ENCODE results near the gene JPH2.

Gene JPH2

DNA sequence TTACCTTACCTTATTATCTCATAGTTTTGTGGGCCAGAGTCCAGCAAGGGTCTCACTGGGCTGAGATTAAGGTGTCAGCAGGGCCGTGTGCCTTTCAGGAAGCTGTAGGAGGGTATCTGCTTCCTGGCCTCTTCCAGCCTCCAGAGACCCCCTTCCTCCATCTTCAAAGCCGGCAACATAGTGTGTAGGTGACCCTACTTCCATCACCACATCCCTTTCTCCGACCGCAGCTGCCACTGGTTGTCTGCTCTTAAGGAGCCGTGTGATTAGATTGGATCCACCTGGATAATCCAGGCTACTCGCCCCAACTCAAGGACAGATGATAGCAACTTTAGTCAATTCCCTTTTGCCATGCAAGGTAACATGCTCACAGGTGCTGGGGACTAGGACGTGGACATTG is 91.2 kb downstream of the JPH2 start:
- no peak for DNase-seq

DNA sequence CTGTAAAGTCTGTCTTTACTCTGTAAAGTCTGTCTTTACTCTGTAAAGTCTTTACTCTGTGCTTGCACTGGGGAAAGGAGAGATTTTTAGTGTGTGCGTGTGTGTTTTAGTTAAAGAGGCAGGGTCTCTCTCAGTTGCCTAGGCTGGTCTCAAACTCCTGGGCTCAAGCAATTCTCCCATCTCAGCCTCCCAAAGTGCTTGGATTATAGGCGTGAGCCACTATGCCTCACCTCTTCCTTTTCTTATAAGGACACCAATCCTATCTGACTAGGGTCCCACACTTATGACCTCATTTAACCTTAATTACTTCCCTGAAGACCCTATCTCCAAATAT is 93.8 kb downstream of the JPH2 start:
- no peak for DNase-seq

DNA sequence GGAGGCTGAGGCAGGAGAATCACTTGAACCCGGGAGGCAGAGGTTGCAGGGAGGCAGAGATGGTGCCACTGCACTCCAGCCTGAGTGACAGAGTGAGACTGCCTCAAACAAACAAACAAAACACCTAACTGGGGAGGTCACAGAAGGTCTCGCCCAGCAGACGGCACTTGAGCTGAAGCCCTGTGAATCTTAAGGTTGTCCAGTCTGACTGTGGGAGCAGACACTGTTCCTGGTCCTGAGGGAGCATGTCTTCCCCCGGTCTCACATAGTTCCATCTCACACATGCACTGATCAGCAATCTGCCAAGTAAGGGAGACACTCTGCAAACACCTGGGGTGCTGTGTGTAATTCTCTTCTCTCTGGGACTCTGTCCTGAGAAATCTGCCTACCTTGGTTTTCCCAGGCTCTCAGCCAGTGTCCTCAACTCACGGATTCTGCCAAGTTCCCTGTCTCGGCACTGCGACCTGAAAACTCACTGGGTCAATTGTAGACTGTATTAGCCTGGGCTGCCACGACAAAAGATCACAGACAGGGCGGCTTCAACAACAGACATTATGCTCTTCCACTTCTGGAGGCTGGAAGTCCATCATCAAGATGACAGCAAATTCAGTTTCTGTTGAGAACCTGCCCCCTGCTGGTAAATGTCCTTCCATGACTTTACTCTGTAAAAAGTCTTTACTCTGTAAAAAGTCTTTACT is 94.3 kb downstream of the JPH2 start:
- no peak for DNase-seq

DNA sequence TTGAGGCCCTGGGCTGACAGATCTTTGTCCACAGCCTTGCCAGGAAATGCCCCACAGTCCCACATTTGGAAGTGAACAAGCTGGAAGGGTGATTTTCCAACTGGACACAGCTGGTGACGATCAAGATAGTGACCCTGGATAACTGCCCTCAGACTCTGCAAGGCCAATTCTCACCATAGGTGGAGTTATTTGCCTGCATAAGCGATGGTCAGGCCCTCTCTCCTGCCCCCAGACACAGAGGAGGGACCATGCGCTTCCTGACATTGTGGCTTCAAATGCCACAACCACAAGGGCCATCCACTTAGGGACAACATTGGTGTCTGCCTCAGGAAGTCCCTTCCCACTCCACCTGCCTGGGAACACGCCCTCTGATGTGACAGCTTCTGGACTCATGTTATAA is 96.0 kb downstream of the JPH2 start:
- no peak for DNase-seq

DNA sequence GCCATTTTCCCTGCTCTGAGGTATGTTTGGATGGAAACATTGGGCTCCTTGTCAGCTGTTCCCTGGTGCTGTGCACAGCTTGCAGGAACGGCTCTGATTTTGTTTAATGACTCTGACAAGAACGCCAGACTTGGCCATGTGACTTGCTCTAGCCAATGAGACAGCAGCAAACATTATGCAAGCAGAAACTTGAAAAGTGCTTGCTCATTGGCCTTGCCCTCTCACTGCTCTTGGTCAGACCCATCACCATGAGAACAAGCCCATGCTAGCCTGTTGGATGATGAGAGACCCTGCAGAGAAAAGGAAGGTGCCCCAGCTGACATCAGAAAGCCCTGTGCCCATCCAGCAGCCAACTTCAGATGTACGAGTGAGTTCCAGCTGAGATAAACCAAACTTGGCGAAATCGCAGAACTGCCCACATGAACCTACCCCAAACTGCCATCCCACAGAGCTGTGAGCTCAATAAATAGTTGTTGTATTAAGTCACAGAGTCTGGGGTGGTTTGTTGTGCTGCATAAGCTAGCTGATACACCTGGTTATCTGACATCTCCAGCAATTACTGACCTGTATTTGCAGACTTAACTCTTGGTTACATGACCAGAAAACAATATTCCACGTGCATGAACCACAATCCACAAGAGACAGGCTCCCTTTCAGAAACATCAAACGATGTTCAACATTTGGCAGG is 96.9 kb downstream of the JPH2 start:
- DNase-seq: no peak

DNA sequence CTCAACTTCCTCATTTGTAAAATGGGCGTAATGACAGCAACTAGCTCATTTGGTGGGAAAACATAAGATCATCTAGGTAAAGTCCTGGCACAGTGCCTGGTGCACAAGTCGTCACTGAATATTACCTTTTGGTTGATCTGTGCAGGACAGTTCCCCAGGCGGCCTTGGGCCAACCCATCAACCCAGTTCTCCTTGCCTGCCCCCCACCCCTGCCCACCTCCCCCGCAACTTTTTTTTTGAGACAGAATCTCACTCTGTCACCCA is 99.2 kb downstream of the JPH2 start:
- no peak for DNase-seq

DNA sequence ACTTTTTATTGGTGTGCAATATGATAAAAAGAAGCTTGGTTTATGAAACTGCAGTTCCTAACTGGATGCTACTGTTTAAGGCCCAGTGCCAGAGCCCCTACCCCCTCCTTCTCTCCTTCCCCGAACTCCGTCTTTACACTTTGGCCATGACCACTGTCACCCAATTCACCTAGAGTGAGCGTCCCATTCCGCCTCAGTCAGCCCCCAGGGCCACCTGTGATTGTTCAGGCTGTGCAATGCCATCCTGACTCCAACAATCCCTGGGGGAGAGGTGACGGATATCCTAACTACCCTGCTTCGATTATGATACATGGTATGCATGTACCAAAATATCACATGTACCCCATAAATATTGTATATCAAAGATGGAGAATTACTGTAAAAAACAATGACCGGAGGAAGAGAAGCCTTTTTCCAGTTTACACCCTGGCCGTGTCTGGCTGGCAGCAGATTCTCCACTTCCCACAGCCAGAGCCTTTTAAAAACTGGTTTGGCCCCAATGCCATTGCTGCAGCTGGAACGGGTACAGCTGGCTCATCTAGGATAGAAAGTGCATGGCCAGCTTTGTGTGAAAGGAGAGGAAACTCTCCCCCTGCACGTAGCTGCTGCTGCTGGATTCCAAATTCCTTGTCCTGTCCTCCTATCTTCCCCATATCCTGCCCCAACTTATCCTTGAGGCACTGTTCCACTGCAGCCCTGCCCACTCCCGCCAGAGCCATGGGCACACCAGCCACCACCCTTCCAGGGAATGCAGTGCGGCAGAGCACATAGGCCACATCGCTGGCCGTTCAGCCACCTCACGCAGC is 99.7 kb downstream of the JPH2 start:
- no peak for DNase-seq

DNA sequence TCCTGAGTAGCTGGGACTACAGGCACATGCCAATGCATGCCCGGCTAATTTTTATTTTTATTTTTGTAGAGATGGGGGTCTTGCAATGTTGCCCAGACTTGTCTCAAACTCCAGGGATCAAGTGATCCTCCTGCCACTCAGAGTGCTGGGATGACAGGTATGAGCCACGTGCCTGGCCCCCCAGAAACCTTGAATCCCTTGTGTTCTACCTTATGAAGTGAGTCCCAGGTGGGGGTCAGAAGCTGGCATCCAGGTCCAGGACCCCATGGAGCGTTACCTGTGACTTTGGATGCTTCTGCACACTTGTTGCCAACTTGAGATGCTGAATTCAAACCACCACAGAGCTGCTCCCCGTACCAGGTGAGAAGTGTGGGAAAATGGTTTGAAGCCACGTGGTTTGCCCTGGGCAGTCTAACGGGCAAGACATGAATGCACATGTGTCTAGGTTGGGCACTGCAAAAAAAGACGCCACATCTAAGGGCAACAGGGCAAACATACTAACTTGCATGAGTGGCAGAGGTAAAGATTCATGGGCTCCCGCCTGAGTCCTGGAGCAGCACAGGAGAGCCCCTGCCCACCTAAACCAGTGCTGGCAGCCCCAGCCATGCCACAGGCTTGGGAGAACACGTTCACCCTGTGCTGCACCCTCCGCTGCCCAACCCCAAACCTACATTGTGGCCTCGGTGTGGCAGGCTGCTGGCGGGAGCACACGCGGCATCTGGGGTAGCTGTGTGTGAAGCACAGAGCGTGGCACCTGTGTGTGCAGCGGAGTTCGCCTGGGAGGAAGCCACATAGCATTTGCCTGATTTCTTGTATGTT is 101.2 kb downstream of the JPH2 start:
- DNase-seq: no peak

DNA sequence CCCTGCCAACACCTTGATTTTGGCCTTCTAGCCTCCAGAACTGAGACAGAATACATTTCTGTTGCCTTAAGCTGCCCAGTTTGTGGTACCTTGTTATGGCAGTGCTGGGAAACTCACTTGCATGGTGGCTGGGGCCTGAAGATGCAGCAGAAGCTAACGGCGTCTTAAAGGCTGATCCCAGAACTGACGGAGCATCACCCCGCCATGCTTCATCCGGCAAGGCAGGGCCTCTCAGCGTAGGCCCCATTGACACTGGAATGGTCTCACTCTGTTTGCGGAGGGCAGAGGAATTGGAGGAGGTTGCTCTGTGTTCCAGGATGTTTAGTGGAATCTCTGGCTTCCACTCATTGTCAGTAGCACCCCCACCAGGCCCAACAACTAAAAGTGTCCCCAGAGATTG is 102.1 kb downstream of the JPH2 start:
- no peak for DNase-seq

DNA sequence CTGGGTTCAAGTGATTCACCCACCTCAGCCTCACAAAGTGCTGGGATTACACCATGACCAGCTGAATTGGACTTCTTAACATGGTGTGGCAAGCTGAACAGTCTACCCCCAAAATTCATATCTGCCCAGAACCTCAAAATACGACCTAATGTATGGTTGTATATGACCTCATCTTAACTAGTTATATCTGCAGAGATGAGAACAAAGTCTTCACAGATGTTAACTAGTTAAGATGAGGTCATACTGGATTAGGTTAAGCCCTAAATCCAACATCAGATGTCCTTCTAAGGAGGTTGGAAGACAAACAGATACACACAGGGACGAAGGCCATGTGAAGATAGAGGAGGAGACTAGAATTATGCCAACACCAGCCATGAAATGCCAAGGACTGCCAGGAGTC is 102.5 kb downstream of the JPH2 start:
- no peak for DNase-seq

DNA sequence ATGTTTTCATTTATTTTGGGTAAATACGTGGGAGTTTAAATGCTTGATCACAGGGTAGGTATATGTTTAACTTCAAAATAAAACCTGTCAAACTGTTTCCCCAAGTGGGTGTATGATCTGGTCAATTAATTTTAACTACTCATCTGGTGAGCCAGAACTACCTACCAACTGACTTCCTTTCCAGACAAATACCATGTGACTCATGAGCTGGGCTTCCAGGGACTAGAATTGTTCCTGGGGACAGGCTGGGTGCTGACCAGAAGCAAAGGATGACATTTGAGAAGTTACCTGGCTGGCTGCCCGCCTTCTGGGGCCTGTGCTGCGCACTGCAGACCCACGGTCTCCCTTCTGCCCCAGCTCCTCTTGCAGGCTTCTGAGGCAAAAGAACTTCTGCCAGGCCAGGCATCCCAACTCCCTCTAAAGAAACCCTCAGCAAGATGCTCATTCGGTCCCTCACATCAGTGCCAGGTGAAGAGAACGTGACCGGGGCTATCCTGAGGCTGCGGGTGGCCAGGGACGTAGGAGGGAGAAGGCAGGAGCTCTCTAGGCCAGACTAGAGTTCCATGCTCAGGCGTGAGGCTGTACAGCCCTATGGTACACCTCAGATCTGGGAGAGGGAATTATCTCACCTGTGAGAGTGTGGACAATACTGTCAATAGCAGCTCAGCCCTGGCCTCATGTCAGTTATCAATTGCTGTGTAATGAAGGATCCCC is 103.6 kb downstream of the JPH2 start:
- no peak for DNase-seq

DNA sequence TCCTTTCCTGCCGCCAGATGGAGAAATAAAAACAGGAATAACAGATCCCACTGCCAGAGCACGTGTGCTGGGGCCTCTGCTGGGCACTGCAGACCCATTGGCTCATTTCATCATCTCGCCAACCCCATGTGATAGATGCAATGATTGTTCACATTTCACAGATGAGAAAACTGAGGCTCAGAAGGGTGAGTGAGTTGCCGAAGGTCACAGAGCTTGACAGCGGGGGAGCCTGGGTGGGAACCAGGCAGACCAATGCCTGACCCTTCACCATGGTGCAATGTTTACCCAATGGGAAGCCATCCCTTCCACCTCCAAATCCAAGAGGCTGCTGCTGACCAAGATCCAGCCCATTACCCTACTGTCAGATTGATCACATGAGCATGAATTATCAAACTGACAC is 105.1 kb downstream of the JPH2 start:
- no peak for DNase-seq

DNA sequence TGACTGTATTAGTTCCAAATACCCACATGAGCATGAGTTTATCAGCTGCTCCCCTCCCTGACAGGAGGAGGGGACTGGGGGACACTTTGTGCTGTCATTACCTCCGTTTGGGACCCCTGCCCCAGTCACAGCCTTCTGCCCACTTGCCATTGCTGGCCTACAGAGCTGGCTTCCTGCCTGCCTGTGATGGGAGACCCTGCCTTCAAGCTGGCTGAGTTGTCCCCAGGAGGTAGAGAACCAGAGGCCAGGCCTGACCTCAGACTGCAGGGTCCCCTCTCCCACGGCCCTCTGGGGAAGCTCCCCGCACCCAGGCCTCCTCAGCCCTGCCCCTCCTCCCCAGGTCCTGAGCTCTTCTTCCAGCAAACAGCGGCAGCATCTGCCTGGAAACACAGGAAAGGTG is 105.5 kb downstream of the JPH2 start:
- DNase-seq: no peak

DNA sequence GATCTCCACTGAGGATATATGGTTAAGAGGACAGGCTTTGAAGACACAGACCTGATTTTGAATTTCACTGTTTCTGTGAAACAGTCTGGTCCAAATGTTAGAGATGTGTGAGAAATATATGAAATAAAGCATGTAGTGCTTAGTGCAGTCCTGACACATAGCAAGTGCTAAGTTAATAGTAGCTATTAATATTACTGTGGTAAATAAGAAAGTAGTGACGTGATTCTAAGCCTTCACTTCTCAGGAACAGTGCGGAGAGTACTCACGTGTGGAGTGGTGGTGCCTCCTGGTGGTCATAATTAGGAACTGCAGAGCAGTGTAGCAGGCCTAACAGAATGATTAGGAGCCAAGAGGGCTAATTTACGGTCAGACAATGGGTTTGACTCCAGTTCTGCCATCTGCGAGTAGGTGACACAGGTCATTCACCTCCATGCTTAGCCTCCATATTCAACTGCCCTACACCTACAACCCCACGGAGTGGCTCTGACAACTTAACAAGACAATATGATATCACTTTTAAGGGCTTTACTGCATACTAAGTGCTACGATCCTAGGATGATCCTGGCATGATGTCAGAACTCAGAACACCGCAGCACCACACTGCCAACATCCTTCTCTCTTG is 106.2 kb downstream of the JPH2 start:
- peak; percentile 84 for DNase-seq

DNA sequence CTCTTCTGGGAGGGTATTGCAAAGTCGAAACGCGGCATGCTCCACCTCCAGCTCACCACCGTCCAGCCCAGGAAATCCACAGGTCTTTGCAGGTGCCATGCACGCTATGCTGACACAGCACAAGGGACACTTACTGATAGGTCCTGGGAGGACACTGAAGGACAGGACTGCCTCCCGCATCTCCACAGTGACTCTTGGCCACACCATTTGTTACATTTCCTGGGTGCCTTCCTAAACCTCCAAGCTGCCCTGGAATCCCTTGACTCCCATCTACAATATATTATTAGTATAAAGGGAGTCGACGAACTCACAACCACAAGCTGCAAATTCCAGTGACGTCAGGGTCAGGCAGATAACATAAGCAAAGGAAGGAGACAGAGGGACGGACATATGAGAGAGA is 106.9 kb downstream of the JPH2 start:
- no peak for DNase-seq

DNA sequence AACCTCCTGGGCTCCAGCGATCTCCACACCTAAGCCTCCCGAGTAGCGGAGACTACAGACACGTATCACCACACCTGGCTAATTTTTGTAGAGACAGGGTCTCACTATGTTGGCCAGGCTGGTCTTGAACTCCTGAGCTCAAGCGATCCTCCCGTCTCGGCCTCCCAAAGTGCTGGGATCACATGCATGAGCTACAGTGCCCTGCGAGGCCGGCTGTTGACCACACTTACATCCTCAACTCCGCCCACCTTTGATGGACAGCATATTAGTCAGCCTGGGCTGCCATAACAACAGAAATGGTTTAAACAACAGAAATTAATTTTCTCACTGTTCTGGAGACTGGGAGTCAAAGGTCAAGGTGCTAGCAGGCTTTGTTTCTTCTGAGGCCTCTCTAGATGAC is 107.7 kb downstream of the JPH2 start:
- no peak for DNase-seq

DNA sequence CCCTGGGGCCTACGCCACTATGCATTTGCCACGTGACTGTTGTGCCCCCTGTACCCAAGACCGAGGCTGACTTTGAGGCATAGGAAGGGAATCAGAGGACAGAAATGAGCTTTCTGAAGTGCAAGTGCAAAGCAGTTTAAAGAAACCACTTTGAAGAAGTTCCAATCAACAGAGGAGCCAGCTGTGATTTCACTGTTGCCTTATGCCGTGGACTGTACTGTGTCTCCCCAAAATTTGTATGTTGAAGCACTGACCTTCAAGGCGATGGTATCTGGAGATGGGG is 111.1 kb downstream of the JPH2 start:
- DNase-seq: peak in 1 of 2 experiments; percentile 11

DNA sequence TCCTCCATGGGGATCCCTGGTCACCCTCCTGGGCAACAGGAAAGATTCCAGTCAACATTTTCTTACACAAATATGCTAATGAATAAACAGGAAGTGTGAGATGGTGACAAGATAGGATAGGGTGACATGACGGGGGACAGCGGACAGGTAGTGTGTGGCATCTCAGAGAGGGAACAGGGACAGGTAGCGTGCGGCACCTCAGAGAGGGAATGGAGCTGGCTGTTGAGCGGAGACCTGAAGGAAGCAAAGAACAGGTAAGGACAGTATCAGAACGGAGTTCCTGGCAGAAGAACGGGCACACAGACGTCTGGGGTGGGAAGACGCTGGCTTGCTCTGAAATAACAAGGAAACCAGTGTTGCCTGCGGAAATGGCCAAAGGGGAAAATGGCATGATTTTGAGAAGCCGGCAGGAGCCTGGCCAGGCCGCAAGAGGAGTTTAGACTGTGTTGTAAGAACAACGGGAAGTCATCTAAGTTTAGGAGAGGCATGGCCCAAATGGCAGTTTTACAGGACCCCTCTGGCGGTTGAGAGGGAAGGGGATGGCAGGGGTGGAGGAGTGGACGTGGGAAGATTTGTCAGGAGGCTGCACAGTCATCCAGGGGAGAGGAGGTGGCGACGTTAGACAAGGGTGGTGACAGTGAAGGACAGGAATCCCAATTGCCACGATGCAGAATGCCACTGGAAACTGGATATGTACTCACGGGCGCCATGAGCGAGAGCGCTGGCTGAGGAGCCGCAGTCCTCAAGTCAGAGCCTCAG is 111.6 kb downstream of the JPH2 start:
- peak in 1 of 2 experiments; percentile 14 for DNase-seq

DNA sequence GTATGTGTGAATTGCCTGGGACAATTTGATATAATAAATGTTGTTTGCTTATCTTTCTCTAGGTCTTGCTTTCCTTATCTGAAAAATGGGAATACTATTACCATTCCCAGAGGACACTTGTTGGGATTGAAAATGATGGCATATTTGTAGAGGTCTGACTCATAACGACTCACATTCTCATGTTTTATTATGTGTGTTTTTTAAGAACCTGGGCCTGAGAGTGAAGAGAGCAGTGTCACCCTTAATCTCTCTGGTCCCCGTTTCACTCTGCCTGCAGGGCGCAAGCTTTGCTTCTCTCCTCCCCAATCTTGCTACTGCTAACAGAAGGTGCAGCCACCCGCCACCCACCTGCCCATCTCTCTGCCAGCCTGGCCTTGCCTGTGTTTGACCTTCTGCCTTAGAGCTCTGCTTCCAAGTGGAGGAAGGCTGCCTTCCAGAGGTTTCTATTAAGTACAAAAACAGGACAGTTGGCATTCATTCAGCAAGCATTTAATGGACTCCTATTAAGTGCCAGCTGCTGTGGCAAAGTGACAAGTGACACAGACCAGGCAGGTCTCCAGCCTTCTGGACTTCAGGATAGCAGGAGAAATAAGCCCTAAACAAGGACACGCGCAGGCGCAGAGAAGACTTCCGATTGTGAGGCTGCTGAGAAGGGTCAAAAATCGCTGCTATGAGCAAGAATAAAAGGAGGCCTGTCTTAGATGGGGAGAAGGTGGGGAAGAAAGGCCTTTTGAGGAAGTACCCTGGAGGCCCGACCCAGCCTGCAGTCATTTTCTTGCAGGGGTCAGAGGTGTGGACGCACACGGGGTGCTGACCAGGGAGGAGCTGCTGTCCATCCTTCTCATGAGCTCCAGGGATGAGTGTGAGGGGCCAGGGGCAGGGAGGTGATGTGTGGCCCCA is 112.5 kb downstream of the JPH2 start:
- DNase-seq: peak; percentile 13 to 21

DNA sequence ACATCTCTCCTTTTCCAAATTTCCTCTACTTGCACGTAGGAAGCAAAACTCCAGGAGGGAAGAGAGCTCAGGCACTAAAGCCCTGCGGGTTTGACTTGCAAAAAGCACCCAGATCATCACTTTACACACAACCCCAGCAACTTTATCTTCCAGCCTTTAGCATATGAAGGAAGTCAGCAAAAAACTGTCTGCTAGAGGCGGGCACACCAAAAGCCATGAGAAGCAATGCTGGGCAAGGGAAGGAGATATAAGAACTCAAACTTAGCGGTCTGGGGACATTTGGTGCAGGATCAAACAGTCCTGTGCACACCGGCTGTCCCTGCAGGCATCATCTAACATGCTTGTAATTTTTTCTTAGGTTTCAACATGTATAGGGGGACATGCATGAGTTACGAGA is 113.3 kb downstream of the JPH2 start:
- DNase-seq: peak in 1 of 2 experiments; percentile 17

All from activated T-cell treated with anti-CD3 and anti-CD28 coated beads, Interleukin-2, amount 50 U/mL, for 48 hours (primary cell).